HG02885 (cell line): ENCODE measurements around the gene FBXO7.
A peak's percentile ranks its signal among the peaks of the same experiment; 100 is the strongest.
"Not testable (repeated sequence)": the region's sequence is repeated elsewhere in the genome, so short reads cannot be mapped to it uniquely, and the experiment has no call there.

Experiments
- ATAC-seq: cut with Tn5 transposase; IDR thresholded peaks from one replicate; pipeline ENCODE4 v1.9.1; 2021; ENCODE audit warnings: mild to moderate bottlenecking; ENCODE audit not compliant: unreplicated experiment, poor library complexity

FBXO7 gene

GRCh38 chr22:32474635-32475467 is at the start of gene FBXO7:
Gene FBXO7, plus strand, starts transcription at chr22:32474811. Its CDS starts 192 bp downstream, at chr22:32475003.
- peak; percentile 83 for ATAC-seq

DNA sequence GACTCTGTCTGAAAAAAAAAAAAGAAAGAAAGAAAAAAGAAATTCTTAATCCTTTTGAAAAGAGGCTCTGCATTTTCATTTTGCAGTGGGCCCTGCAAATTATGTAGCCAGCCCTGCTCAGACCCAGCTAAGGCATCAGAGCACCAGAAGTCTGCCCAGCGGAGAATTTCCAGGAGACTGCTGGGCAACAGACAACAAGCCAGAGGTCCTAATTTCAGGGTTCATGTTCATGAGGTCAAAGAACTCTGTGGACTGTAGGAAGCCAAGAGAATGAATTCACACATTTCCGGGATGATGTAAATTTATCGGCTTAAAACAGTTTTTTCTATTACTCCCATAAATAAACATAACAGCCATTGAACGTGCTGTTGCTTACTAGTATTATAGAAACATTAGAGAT is 47.7 kb upstream of the FBXO7 start:
- no peak for ATAC-seq

GRCh38 chr22:32430352-32430751 is 44.3 kb upstream of the FBXO7 start:
- no peak for ATAC-seq

DNA sequence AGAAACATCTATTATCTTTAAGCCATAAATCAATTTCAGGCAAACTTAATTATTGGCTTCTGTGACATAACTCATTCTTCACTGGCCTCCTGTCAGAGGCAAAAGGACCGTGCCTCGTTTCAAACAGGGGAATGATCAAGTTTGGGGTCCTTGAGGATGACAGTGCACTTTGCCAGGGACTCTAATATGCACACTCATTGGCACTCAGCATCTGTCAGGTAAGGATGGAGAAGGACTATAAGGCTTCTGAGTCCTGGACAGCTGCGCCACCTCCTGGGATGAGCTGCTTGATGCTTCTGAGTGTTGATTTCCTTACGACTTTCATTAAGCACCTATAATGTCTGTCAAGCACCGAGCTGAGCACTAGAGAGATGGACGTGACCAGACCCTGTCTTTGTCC is 30.5 kb upstream of the FBXO7 start:
- ATAC-seq: no peak

GRCh38 chr22:32446321-32446720 is 28.3 kb upstream of the FBXO7 start:
- ATAC-seq: no peak

GRCh38 chr22:32448980-32449379 is 25.6 kb upstream of the FBXO7 start:
- ATAC-seq: no peak

- ATAC-seq: no peak
Observed at GRCh38 chr22:32457031-32457430, 17.6 kb upstream of the FBXO7 start.

DNA sequence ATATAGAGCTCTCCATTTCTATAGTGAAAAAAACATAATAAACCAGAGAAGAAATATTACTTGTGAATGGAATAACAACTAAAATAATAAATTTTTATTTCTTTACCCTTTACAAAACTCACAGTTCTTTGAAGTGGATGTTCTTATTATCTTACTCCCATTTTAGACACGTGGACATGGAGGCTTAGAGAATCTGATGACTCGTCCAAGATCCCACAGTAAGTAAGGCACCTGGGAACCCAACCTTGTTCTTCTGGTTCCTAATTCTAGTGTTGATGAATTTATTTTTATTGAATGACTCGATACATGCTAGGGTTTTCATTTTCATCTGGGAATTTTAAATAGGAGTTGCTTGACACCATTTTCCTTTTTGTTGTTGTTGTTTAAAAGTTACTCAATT is 12.2 kb upstream of the FBXO7 start:
- ATAC-seq: no peak

DNA sequence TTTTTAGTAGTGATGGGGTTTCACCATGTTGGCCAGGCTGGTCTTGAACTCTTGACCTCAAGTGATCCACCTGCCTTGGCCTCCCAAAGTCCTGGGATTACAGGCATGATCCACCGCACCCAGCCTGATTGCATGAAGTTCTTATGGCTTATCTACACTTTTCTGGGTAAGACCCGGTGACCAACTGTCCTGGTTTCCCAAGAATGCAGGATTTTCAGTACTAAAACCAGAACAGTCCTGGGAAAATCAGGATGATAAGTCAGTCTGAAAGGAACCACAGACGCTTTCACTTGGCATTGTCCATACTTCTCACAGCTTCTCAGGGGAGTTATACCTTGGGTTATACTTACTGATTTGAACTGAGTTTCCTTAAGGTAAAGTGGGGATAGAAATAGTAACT is 8.9 kb upstream of the FBXO7 start:
- ATAC-seq: no peak

DNA sequence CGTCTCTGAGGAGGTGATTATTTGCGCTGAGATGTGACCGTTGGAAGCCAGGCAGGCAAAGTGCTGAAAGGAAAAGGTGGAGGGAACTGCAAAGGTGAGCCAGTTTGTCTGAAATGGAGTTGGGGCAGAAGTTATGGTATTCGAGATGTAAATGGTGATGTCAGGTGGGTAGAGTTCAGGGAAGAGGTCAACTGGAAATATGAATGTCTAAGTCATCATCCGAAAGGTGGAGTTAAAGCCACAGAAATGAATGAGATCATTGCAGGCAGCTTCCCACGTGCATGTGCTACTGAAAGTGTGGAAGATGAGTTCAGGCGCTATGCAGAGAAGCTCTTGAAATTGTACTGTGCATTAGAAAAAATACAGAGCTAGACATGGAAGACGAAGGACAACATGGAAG is 8.1 kb upstream of the FBXO7 start:
- no peak for ATAC-seq

GRCh38 chr22:32469799-32470212 is 4.8 kb upstream of the FBXO7 start:
- ATAC-seq: no peak

- no peak for ATAC-seq
Observed at GRCh38 chr22:32473388-32473952, 1.1 kb upstream of the FBXO7 start.

GRCh38 chr22:32475468-32476010 is 928 bp downstream of the FBXO7 start:
- peak; percentile 14 for ATAC-seq

DNA sequence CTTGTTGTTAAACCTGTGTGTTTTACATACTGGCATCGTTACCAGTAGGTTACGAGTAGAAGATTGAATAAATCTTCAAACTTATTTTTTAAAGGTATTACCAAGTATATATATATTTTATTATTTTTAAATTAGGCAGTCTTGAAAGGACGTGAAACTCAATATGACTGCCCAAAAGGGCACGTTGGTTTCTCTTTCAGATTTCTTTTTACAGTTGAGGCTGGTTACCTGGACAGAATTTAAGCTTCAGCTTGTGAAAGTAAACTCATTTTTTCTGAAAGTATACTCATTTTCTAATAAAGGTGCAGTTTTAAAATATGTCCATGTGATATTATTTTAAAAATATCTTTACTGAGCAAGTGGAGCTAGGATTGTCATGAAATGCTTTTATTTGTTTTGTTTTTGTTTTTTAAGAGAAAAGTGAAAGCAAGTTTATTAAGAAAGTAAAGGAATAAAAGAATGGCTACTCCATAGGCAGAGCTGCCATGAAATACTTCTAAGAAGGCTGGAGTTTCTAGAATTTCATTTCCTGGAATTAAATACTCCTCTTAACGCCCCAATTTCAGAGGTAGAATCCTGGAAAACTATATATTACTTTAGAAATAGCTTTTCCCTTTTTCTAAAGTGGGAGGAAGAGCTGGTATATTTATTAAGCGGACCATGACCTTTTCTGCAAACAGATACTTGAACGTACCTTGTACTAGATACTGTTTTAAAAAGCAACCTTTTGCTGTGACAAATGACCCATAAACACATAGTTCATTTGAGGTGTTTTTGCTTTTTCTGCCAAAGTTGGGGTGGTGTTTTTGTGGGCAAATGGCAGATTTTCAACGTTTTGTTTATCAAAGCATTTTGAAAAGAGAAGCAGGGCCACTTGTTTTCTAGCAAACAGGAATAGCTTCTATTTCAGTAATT is 1.9 kb downstream of the FBXO7 start:
- ATAC-seq: no peak

DNA sequence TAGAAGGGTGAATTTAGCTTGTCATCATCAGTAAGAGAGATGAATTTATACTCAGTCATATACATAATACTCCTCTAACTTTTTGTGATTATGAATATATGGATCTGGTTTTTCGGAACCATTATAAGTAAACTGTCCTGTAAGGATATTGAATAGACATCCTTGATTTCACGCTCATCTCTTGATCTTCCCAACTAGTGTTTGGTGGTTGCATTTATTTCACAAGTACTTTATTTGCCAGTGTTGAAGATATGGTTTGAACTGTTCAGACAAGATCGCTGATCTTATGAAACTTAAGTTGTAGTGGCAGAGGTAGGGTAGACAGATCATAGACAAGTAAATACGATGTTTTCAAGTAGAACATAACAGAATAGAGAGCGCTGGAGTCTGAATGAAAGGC is 3.0 kb downstream of the FBXO7 start:
- ATAC-seq: no peak

GRCh38 chr22:32478552-32478951 is 3.9 kb downstream of the FBXO7 start:
- ATAC-seq: not testable (repeated sequence)

- no peak for ATAC-seq
Observed at GRCh38 chr22:32478994-32479393, 4.4 kb downstream of the FBXO7 start.

- no peak for ATAC-seq
Observed at GRCh38 chr22:32480238-32480637, 5.6 kb downstream of the FBXO7 start.

GRCh38 chr22:32482708-32483107 is 8.1 kb downstream of the FBXO7 start:
- ATAC-seq: no peak

DNA sequence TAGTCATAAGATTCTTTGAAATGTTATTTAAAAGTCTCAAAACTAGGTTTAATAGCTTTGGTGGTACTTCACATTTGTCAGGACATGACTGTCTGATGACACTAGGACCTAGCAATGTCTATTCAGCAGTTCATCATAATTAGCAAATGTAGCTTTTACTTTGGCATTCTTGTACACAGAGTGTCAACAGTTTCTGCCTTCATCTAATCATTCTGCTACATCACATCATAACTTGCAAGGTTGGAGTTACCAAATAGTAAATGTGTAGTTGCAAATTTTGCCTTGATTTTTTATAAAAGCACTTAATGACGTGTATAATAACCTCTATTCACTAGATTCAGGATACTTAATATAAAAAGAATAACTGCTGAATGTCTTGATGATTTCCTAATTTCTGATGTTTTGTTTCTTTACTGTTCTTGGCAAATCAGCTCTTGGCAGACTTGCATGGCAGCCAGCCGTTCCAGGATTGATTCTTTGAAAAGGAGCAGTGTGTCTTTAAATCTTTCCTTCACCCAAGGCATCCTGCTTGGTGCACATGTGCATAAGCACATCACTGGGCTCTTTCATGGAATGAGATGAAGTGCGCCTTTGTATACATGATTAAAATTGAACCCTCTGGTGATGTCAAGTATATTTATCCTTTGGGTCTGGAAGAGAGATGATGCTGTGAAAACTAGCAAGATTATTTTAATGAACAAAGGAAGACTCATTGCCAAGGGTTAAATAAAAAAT is 12.2 kb downstream of the FBXO7 start:
- no peak for ATAC-seq
